GM18499 (cell line): Measurements from ENCODE around the gene STAG1.
"Not testable (repeated sequence)": the region's sequence is repeated elsewhere in the genome, so short reads cannot be mapped to it uniquely, and the experiment has no call there.

Experiments
- ATAC-seq: cut with Tn5 transposase; IDR thresholded peaks from one replicate; pipeline ENCODE4 v1.9.1; 2021; ENCODE audit warnings: moderate number of reproducible peaks; ENCODE audit not compliant: insufficient read depth, unreplicated experiment

The STAG1 gene

DNA sequence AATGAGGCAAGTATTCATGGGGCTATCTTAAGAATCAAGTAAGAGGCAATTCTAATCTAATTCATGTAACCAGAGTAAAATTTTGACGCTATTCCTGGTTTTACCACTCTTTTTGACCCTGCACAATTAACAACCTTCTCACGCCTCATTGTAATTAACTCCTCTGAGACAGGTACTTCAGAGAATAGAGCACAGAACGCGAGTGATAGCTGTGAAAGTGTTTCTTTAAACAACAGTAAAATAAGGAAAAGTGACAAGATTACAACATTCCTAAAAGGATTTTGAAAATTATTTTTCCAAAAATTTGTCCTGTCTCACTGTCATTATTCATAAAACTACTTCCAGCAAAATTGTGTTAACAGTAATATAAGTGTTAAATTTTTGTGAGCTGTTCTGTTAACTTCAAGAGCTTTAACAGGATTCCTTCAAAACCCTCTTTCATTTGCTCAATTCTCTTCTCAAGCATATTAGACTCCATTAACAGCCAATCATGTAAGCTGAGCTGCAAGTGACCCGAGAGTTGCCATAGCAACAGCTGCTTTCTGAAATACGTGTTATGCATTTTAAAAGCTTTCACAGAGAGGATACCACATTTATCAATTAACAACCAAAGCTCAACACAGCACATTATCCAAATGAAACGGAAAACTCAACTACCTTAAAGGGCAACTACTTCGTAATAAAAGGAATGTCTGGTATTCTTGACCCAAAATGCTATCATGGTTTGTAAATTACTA, 93.1 kb downstream of the STAG1 start:
- ATAC-seq, result no peak

DNA sequence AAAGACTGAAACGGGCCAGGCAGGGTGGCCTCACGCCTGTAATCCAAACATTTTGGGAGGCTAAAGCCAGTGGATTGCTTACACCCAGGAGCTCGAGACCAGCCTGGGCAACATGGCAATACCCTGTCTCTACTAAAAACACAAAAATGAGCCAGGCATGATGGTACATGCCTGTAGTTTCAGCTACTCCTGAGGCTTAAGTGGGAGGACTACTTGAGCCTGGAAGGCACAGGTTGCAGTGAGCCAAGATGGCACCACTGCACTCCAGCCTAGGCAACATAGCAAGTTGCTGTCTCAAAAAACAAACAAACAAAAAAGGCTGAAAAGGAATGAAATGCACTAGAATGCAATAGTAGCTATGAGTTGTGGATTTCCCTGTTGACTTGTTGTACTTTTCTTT, 94.7 kb downstream of the STAG1 start:
- no peak for ATAC-seq

DNA sequence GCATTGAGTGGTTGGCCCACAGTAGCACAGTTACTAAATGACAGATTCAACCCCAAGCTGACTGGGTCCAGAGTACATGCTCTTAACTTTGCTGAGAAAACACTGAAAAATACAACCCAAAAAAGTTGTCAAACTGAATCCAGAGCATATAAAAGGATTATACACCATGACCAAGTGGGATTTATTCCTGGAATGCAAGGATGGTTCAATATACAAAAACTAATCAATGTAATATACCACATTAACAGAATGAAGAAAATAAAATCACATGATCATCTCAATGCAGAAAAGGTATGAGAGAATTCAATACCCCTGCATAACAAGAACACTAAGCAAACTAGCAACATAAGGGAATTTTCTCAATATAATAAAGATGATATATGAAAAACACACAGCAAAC, 98.5 kb downstream of the STAG1 start:
- ATAC-seq, result no peak

GRCh38 chr3:136651581-136651980, 100.6 kb downstream of the STAG1 start:
- ATAC-seq, result no peak

- ATAC-seq, result no peak
Observed at GRCh38 chr3:136650461-136650860, 101.7 kb downstream of the STAG1 start.

DNA sequence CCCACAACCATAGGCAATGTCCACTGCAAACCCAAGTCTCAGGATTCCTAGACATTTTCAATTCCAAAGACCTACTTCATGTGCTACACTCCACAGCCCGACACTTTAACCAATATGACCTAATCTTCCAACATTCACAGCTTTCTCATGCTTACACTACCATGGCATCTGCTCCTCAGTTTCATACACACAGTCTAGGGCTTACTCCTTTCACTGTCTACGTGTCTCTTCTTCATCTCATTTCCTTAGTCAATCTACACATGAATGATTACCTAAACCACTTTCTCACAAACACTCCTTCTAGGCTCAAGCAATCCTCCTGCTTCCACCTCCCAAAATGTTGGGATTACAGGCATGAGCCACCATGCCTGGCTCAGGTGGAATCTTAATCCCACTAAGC, 106.3 kb downstream of the STAG1 start:
- no peak for ATAC-seq

DNA sequence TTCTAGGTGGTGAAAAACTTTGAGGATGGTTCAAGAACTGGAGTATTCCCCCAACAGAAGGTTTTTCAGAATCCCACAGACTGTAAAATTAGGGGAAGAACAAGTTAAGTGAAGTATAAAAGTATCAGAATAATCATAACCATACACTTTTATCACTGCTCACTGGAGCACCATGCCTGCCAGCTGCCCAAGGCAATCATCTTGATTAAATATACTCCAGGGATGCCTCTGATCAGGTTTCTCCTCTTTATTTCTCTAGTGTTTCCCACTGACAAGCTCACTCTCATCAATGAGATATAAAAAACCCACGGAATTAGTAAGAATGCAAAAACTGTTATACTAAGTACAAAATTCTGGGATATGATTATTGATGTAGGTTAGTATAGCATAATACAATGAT, 108.0 kb downstream of the STAG1 start:
- no peak for ATAC-seq

- ATAC-seq, result not testable (repeated sequence)
Observed at GRCh38 chr3:136643380-136643779, 108.8 kb downstream of the STAG1 start.

DNA sequence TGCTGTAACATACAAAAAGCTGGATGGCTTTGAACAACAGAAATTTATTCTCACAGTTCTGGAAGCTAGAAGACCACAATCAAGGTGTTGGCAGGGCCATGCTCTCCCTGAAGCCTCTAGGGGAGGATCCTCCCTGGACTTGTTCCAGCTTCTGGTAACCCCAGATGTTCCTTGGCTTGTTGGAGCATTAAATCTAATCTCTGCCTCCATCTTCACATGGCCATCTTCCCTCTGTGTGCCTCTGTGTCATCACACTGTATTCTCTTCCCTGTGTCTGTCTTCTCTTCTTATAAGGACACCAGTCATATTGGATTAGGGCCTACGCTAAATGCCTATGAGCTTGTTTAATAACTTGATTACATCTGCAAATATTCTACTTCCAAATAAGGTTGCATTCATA, 109.5 kb downstream of the STAG1 start:
- ATAC-seq, result no peak

DNA sequence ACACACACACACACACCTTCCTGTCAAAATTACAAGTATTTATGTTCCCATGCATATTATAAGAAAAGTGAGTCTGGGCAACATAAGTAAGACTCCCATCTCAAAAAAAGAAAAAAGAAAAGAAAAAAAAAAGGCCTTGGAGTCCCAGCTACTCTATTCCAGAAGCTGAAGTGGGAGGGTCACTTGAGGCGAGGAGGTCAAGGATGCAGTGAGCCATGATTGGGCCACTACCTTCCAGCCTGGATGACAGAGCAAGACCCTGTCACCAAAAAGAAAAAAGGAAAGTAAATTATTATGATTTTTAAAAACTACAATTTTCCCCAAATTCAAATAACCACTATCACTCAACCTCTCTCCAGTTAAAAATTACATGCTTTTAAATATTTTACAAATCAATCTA, 113.1 kb downstream of the STAG1 start:
- no peak for ATAC-seq

GRCh38 chr3:136637176-136637575, 115.0 kb downstream of the STAG1 start:
- ATAC-seq, result no peak

DNA sequence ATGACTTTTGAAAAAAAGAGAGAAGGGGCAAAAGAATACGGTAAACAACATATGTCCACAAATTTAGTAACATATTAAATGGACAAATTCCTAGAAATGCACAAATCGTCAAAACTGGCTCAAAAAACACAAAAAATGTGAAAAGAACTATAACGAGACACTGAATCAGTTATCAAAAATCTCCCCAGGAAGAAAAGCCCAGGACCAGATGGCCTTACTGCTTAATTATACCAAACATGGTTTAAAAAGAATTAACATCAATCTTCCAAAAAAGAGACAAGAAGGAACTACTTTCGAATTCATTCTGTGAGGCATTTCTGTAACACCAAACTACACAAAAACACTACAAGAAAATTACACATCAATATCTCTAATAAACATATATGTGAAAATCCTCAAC, 117.4 kb downstream of the STAG1 start:
- ATAC-seq, result no peak

DNA sequence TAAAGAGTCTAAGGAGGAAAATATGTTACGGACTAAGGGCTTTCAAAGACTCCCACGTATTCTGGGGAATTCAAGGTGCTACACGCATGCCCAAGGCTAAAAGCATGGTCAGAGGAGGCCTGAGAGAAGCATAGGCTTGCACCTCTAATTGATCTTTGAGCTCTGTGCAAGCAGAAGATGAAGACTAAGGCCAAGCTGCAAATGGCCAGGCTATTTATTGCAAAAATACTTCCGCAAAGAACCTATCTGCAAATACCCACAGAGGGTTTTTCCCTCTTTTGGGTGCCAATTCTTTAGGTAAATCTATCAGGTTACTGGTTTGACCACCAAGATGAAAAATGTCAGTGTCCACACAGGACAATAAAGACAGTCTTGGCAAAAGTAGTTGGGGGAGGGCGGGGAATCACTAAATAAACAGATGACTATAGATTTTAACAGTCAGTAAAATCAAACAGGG, 119.5 kb downstream of the STAG1 start:
- ATAC-seq, result no peak

GRCh38 chr3:136631424-136631823, 120.8 kb downstream of the STAG1 start:
- ATAC-seq, result no peak

DNA sequence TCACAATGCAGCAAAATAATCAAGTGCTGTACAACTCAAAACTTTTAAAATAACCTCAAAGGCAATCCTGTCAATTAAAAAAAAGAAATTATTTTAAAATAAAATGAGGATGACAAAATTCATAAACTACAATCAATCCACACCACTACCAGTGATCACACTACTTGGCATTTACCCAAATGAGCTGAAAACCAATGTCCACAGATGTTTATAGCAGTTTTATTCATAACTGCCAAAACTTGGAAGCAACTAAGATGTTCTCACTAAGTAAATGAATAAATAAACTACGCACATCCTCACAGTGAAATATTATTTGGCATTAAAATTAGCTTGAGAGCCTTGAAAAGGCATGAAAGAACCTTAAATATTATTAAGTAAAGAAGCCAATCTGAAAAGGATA, 121.3 kb downstream of the STAG1 start:
- no peak for ATAC-seq

DNA sequence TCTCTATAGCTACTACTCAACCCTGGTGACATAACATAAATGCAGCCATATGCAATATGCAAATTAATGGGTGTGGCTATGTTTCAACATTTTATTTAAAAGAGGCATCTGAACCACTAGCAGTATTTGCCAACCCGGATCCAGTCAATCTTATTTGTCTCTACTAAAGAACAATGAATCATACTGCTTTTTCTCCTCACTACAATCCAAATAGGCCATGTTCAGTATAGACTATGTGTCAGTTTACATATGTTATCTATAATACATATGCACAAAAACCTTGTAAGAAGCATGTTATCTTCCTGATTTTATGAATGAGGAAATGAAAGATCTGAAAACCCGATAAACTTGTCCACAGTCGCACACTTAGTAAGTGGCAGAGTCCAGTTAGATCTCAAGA, 125.7 kb downstream of the STAG1 start:
- no peak for ATAC-seq

DNA sequence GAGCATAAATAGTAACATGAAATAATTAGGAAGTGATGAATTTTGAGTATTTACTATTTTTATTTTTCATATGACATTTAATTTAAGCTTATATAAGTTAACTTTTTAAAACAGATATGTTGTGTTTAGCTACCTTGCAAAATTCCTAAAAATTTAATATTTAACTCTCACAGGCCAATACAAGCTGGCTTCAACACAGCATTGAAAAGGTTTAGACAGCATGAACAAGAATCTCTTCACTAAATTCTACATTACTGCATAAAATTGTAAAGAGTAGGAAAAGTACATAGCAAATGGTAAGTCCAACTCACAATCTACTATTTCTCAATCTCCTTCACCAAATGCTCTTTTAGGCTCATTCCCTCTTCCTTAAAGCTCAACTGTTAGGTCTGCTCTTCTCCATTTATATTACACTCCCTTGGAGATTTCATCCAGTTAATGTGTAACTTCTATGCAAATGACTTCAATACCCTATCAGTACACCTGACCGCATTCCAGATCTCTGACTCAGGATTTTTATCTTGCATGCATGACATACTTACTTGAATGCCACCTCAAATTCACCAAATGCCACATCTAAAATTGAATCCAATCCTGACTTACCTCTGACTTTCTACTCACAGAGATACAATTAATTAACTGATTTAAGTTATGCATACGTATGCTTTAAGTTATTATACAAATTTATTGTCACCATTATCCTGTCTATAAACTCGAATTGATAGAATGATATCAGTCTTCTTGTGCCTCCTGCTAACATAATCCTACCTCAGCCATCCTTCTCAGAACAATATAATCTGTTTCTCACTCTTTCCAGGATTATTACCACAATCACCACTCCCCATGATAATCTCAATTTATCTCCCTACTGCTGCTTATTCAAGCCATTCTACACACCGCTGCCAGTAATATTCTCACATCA, 127.0 kb downstream of the STAG1 start:
- no peak for ATAC-seq

GRCh38 chr3:136624371-136624770, 127.8 kb downstream of the STAG1 start:
- ATAC-seq, result no peak

DNA sequence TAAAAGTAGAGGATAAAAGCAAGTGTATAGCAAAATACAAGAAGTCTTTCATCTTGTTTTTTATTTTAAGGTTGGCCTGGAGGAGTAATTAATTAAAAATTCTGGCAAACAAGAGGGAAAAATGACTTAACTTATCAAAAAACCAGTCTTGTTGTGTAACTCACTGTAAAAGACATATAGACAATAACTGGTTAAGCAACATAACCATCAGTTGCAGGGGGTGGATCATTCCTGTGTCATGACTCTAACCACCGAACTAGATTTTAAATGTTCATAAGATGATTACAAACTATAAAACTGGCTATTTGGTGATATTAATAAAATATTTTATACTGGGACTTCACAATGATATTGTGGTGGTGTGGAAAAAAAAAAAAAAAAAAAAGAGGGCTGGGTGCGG, 130.6 kb downstream of the STAG1 start:
- no peak for ATAC-seq

GRCh38 chr3:136620436-136620835, 131.7 kb downstream of the STAG1 start:
- ATAC-seq, result no peak

GRCh38 chr3:136617969-136618525, 134.1 kb downstream of the STAG1 start:
- ATAC-seq, result not testable (repeated sequence)
